Colonic mucosa (tissue), 4 donors: ENCODE measurements around the gene SNX21. TPM values are rescaled to one million over a fixed set of nuclear protein-coding genes. Genes with fewer than 3 reads are reported as not detected.

Experiments used
- DNase-seq: peaks from one replicate; pipeline ENCODE4 v3.0.0-alpha.2; 2020
- H3K27ac ChIP-seq: fragments of 200-600 bp; one replicate; pipeline ENCODE4 v1.8.0; 2021
- H3K27me3 ChIP-seq: fragments of 200-600 bp; one replicate; pipeline ENCODE4 v1.8.0; 2021
- H3K36me3 ChIP-seq: fragments of 200-600 bp; one replicate; pipeline ENCODE4 v1.8.0; 2021
- H3K4me1 ChIP-seq: fragments of 200-600 bp; one replicate; pipeline ENCODE4 v1.8.0; 2021; ENCODE audit warnings: mild to moderate bottlenecking
- H3K4me3 ChIP-seq: fragments of 200-600 bp; one replicate; pipeline ENCODE4 v1.8.0; 2021
- H3K9ac ChIP-seq, 2 donors: one replicate each; pipeline ENCODE4 v1.7.0; 2013; ENCODE audit warnings: control low read depth in 2 of 2, low read depth in 2 of 2, low read length in 2 of 2
- H3K9me3 ChIP-seq: fragments of 200-600 bp; one replicate; pipeline ENCODE4 v1.8.0; 2021
- intact Hi-C: fragments of 100-400 bp; cut with DNase I; formaldehyde crosslinking; loops from one replicate; pipeline ENCODE4 v1.14.1; 2022
- total RNA-seq, 2 donors: library from RNA; stranded (reverse); fragmentation: NEBNext Ultra II Directional in 1 of 2; extraction: Animal tissue kit (Norgen Biotek cat#: 25700) in 1 of 2; gene quantifications; one replicate each; pipeline ENCODE4 v1.2.1, GENCODE V29; 2021
- TF ChIP-seq, protein P1 (sequence below): fragments of 200-600 bp; IDR thresholded peaks from one replicate; pipeline ENCODE4 v1.8.0; 2022; ENCODE audit warnings: antibody characterized with exemption, mild to moderate bottlenecking
- donor health status: healthy.
- donor health status: DM: no; HTN: no; CAD: no.
- donor health status: DM: no; HTN: no; CAD: no.

SNX21 gene
- total RNA-seq, 2 donors from 2014 or later: 11.2 to 12.6 TPM

DNA sequence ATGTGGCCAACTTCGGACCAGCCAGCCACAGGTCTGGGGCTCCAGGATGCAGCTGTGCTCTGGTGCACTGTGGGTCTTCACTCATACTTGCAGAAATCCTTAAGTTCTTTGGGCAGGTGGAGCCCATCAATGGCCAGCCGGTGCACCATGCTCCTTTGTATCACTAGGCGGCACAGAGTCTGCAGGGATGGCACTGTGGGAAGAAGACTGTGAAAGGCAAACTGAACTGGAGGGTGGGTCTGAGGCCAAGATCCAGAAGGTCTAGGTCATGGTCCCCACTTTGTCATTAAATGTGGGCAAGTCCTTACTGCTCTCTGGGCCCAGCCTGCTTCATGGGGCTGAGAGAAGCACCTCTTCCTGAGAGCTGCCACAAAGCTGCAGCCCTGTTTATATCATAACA lies 55.1 kb downstream of the SNX21 start:
- TF ChIP-seq, protein P1, sequence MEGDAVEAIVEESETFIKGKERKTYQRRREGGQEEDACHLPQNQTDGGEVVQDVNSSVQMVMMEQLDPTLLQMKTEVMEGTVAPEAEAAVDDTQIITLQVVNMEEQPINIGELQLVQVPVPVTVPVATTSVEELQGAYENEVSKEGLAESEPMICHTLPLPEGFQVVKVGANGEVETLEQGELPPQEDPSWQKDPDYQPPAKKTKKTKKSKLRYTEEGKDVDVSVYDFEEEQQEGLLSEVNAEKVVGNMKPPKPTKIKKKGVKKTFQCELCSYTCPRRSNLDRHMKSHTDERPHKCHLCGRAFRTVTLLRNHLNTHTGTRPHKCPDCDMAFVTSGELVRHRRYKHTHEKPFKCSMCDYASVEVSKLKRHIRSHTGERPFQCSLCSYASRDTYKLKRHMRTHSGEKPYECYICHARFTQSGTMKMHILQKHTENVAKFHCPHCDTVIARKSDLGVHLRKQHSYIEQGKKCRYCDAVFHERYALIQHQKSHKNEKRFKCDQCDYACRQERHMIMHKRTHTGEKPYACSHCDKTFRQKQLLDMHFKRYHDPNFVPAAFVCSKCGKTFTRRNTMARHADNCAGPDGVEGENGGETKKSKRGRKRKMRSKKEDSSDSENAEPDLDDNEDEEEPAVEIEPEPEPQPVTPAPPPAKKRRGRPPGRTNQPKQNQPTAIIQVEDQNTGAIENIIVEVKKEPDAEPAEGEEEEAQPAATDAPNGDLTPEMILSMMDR: no peak
- Histone ChIP-seq H3K27me3 (no peaks in the 10 kb centered on the region), H3K36me3 (no peaks in the 10 kb centered on the region), H3K4me3 (no peak overlapping the region), H3K9me3 (no peaks in the 10 kb centered on the region), H3K27ac (no peak overlapping the region), H3K9ac (no peak overlapping the region), H3K4me1 (peaks cover 18% of the 10 kb centered on the region)
- DNase-seq: no peak
- intact Hi-C loops: loop anchor here (10.0 kb wide), 1 partner anchor 64 kb away; the partner anchor contains the start of gene TNNC2

DNA sequence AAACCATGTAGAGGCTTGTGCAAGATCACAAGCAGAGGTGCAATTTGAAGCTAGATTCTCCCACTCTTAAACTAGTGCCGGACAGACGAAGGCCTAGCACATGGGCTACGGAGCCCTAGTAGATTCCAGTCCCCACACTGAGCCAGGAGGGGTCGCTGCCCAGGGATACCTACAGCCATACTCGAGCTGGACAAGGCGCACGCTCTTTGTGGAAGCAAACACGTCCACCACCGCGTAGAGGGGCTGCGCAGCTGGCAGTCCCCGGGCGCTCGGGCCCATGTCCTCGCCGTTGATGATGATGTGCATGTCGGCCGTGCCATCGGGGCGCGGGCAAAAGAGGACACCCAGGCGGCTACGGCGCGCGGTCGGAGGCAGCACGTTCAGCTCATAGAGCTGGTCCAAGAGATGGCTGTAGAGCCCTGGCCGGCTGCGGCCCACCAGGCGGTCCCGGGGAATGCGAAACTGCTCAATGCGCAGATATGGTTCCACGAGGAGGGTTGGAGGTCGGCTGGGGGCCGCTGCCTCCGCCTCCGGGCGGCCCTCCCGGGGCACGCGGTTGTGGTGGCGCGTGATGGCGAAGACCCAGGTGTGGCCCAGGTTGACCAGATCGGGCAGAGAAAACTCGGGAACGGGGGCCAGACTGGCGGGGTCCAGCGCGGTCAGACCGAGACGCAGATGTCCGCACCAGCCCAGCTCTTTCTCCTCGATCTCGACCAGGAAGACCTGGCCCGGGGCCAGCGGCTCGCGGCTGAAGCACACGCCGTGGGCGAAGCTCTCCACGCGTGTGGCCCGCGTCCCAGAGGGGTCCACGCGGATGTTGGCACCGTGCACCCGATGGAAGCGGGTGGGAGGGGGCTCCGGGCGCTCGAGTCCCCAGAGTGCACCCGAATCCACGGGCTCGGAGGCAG lies 56.7 kb downstream of the SNX21 start:
- no peaks in the 10 kb centered on the region for H3K27me3 ChIP-seq
- peak overlapping the region; percentile 71 for H3K27ac ChIP-seq
- H3K9me3 ChIP-seq: no peaks in the 10 kb centered on the region
- peaks cover 18% of the 10 kb centered on the region for H3K4me1 ChIP-seq
- H3K9ac ChIP-seq: peak overlapping the region; percentile 86 to 96
- intact Hi-C loops: loop anchor here (5.0 kb wide), 2 partner anchors 42 to 72 kb away; partner anchors contain the start of gene PCIF1
- peak overlapping the region; percentile 94 for H3K4me3 ChIP-seq
- peak; percentile 89 for DNase-seq
- TF ChIP-seq, protein P1: peak; percentile 72
- peaks cover 7% of the 10 kb centered on the region for H3K36me3 ChIP-seq

DNA sequence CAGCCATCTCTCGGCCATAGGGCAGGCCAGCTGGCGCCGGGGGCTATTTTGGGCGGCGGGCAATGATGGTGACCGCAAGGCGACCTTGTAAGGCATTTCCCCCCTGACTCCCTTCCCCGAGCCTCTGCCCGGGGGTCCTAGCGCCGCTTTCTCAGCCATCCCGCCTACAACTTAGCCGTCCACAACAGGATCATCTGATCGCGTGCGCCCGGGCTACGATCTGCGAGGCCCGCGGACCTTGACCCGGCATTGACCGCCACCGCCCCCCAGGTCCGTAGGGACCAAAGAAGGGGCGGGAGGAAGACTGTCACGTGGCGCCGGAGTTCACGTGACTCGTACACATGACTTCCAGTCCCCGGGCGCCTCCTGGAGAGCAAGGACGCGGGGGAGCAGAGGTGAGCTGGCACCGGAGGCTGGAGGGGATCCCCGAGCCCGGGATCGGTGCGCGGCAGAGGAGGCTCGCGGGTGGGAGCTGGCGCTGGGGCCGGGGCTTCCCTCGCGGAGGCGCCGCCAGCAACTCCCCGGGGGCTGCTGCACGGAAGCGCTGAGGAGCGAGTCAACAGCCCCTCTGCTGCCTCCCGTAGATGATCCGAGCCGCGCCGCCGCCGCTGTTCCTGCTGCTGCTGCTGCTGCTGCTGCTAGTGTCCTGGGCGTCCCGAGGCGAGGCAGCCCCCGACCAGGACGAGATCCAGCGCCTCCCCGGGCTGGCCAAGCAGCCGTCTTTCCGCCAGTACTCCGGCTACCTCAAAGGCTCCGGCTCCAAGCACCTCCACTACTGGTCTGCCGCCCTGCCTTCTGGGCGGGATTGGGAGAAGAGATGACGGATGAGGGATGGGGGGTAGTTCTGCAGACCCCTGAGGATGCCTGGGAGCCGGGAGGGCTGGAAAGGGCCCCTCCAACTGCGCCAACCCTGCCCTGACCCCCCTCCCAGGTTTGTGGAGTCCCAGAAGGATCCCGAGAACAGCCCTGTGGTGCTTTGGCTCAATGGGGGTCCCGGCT lies 57.7 kb downstream of the SNX21 start, which contains the start of the genes CTSA and NEURL2:
Gene CTSA (plus strand): TSS at position 351 of the 999 bp plus-strand sequence. CDS start 234 bp downstream, at position 585.
Gene NEURL2 (minus strand): TSS at position 224 of the 999 bp plus-strand sequence. CDS start 217 bp downstream, at position 7.
- peak within 1 kb of the TSS; percentile 86 to 96 for H3K9ac ChIP-seq
- intact Hi-C loops: loop anchor here (5.0 kb wide), 2 partner anchors 41 to 71 kb away; partner anchors contain the start of gene PCIF1
- peaks cover 18% of the 10 kb centered on the region for H3K4me1 ChIP-seq
- peak within 1 kb of the TSS; percentile 71 for H3K27ac ChIP-seq
- H3K9me3 ChIP-seq: no peaks in the 10 kb centered on the region
- peak; percentile 97 for DNase-seq
- TF ChIP-seq, protein P1: no peak
- H3K4me3 ChIP-seq: peak within 1 kb of the TSS; percentile 94
- peaks cover 7% of the 10 kb centered on the region for H3K36me3 ChIP-seq
- no peaks in the 10 kb centered on the region for H3K27me3 ChIP-seq

DNA sequence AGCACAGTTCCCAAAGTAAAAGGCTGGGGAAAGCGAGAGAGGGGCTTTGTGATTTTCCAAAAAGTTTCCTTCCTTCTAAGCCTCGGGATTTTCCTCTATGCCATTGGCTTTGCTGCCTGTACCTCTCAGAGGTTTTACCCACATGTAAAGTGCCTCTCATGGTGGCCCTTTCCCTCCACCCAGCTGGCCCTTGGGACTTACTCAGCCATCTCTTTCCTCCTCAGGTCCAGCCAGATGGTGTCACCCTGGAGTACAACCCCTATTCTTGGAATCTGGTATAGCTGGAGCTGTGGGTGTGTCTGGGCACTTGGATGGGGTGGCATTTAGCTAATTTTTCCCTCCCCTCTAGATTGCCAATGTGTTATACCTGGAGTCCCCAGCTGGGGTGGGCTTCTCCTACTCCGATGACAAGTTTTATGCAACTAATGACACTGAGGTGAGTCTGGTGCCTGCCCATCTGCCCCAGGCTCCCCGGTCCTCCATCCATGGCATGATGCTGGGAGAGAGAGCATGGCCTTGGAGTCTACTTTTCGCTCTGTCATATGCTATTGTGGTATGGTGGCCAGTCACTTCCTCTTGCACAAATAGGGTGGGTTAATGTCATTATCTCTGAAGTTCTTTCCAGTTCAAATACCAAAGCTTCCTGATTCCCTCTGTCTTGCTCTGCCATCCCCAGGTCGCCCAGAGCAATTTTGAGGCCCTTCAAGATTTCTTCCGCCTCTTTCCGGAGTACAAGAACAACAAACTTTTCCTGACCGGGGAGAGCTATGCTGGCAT lies 58.6 kb downstream of the SNX21 start:
- intact Hi-C loops: loop anchor here (5.0 kb wide), 2 partner anchors 40 to 70 kb away; partner anchors contain the start of gene PCIF1
- DNase-seq: peak; percentile 57
- Histone ChIP-seq H3K9me3 (no peaks in the 10 kb centered on the region), H3K27me3 (no peaks in the 10 kb centered on the region), H3K4me3 (peak overlapping the region; percentile 94), H3K9ac (peak overlapping the region; percentile 86 to 96), H3K27ac (peak overlapping the region; percentile 71), H3K4me1 (peaks cover 18% of the 10 kb centered on the region), H3K36me3 (peaks cover 13% of the 10 kb centered on the region)
- TF ChIP-seq, protein P1: no peak

Other genes with a start within 250 kb of the SNX21 start
- not detected for gene WFDC10A, start 204.1 kb upstream of the SNX21 start, total RNA-seq
- gene WFDC9, start 202.5 kb upstream of the SNX21 start, total RNA-seq: not detected
- gene WFDC11, start 163.6 kb upstream of the SNX21 start, total RNA-seq: not detected
- gene WFDC13, start 131.8 kb upstream of the SNX21 start, total RNA-seq: not detected
- not detected for gene WFDC10B, start 128.8 kb upstream of the SNX21 start, total RNA-seq
- not detected for gene SPINT4, start 111.5 kb upstream of the SNX21 start, total RNA-seq
- 10 to 100 TPM in 1 of 2 donors, 1 to 10 TPM in 1; 2.5 to 15.6 TPM for gene WFDC3, start 41.9 kb upstream of the SNX21 start, total RNA-seq
- gene DNTTIP1, start 41.8 kb upstream of the SNX21 start, total RNA-seq: 10 to 100 TPM; 41.5 to 96.5 TPM
- gene UBE2C, start 21.2 kb upstream of the SNX21 start, total RNA-seq: 100 to 1,000 TPM in 1 of 2 donors, 10 to 100 TPM in 1; 23.7 to 117 TPM
- gene TNNC2, start 6.5 kb upstream of the SNX21 start, total RNA-seq: 1 to 10 TPM; 2.9 to 3.8 TPM
- 10 to 100 TPM; 49.8 to 58.5 TPM for gene ACOT8, start 23.6 kb downstream of the SNX21 start, total RNA-seq
- 1 to 10 TPM; 4.6 to 5.2 TPM for gene ZSWIM3, start 23.8 kb downstream of the SNX21 start, total RNA-seq
- gene ZSWIM1, start 47.4 kb downstream of the SNX21 start, total RNA-seq: 10 to 100 TPM; 13.3 to 13.4 TPM
- 1 to 10 TPM; 1.5 TPM for gene SPATA25, start 53.8 kb downstream of the SNX21 start, total RNA-seq
- gene NEURL2, start 57.4 kb downstream of the SNX21 start, total RNA-seq: 1 to 10 TPM; 3.5 to 4.0 TPM
- 100 to 1,000 TPM; 273 to 366 TPM for gene CTSA, start 57.5 kb downstream of the SNX21 start, total RNA-seq
- gene PLTP, start 78.4 kb downstream of the SNX21 start, total RNA-seq: 10 to 100 TPM; 17.4 to 36.2 TPM
- 10 to 100 TPM; 28.9 to 33.6 TPM for gene PCIF1, start 100.9 kb downstream of the SNX21 start, total RNA-seq
- 10 to 100 TPM; 11.3 to 22.1 TPM for gene ZNF335, start 138.4 kb downstream of the SNX21 start, total RNA-seq
- 1 to 10 TPM; 1.3 to 4.0 TPM for gene MMP9, start 175.1 kb downstream of the SNX21 start, total RNA-seq
- gene SLC12A5, start 195.4 kb downstream of the SNX21 start, total RNA-seq: under 1 TPM in 1 of 2 donors, not detected in 1; 0.96 TPM